GM12865 (cell line): ENCODE measurements around the gene HSPA12B.

Experiments used
- DNase-seq: peaks from one replicate; pipeline ENCODE4 v3.0.0; 2010; ENCODE audit warnings: low read depth
- H3K4me3 ChIP-seq: 2 replicates; pipeline ENCODE4 v1.5.1; 2011; ENCODE audit warnings: mild to moderate bottlenecking, low read depth, low read length, control low read depth
- CTCF ChIP-seq: IDR thresholded peaks from 2 replicates; pipeline ENCODE4 v1.5.1; 2011; ENCODE audit warnings: low read length, control low read depth, low read depth, inconsistent platforms; ENCODE audit not compliant: insufficient read depth; ENCODE audit errors: missing control alignments

HSPA12B gene

GRCh38 chr20:3696745-3697587, 35.5 kb upstream of the HSPA12B start:
- no peak overlapping the region for H3K4me3 ChIP-seq
- no peak for DNase-seq
- no peak for TF ChIP-seq CTCF

GRCh38 chr20:3697588-3698305, 34.7 kb upstream of the HSPA12B start:
- DNase-seq, result no peak
- TF ChIP-seq CTCF, result no peak
- no peak overlapping the region for H3K4me3 ChIP-seq

DNA sequence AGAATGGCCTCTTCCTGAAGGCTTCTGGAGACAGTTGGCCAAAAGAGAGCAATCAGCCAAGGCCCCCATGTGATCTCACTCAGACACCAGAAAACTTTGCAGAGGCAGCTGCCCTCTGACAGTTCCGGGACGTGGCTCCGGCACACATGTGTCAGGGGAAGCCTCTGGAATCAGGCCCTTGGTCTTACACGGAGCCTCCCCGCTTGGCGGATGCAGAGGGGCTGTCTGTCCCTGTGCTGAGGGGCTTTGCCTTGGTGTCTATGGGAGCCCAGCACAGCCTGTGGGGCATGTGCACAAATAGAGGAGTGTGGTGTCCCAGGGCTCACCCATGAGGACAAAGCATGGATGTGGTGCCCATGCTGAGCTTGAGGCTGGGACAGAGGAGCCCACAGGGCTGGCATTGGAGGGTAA, 33.9 kb upstream of the HSPA12B start:
- no peak for DNase-seq
- TF ChIP-seq CTCF, result no peak
- no peak overlapping the region for H3K4me3 ChIP-seq

DNA sequence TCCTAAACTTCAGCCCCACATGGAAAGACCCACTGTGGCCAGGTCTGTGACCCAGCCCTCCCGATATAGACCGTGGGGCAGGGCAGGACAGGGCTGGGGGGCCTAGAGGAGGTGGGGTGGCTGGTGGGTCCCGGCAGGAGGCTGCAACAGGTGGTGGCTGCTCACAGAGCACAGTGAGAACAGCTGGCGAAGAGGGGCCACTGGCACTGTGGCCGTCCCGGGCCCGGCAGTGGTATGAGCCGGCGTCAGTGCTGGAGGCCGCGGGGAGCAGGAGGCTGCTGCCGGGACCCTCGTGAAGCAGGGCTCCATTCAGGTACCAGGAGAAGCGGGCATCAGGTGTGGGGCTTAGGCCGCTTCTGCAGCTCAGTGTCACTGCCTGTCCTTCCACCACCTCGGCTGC, 33.4 kb upstream of the HSPA12B start:
- no peak overlapping the region for H3K4me3 ChIP-seq
- TF ChIP-seq CTCF, result no peak
- DNase-seq, result no peak

GRCh38 chr20:3701061-3701998, 31.2 kb upstream of the HSPA12B start:
- TF ChIP-seq CTCF, result no peak
- DNase-seq, result no peak
- no peak overlapping the region for H3K4me3 ChIP-seq

- DNase-seq, result no peak
- no peak for TF ChIP-seq CTCF
Measured at GRCh38 chr20:3702611-3703391, 29.7 kb upstream of the HSPA12B start.

More at GRCh38 chr20:3702611-3703391, 29.7 kb upstream of the HSPA12B start:
- H3K4me3 ChIP-seq, result no peak overlapping the region
